Measurements from ENCODE around the gene THRAP3.

DNA sequence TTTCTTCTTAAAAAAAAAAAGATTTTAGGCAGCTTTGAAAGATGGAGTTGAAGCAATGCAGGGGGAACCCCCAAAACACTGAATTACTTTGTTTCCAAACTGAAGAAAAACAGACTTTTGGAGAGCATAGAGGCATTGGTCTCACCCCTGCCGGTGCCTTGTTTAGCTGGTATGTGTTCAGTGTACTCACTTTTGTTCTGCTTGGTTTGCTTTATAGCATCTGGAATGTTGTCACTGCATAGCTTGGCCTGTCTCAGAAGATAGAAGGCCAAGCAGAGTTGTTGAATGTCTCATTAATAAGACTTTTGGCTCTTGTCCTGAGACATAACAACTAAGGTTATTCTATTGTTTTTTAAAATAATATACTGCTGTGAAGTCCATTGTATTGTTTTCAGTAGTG is 6.9 kb downstream of the THRAP3 start:
- TF ChIP-seq EZH2 (IDR thresholded peaks at IDR 0.05; ENCODE audit: insufficient read depth, poor library complexity, severe bottlenecking) (no peak), EZH2phosphoT487 (IDR thresholded peaks at IDR 0.05; ENCODE audit: insufficient read depth, low read depth) (no peak)

All from GM23248 (cell line).